PC-3 (cell line): ENCODE measurements around the gene EFCAB12. TPM values are rescaled to one million over a fixed set of nuclear protein-coding genes. Genes with fewer than 3 reads are reported as not detected.

Experiments
- ATAC-seq: fragments of 200-7000 bp; cut with Tn5 transposase; 2 replicates; pipeline ENCODE4 v1.9.1; 2020; ENCODE audit warnings: mild to moderate bottlenecking, moderate library complexity
- BruUV-seq: library from RNA; stranded (reverse); fragments of 400-500 nt; replicated peaks from 2 replicates; lab custom pipeline; 2021; lab: Mats Ljungman, UMichigan
- CTCF ChIA-PET: fragments of 300-600 bp; sonication (Branson Sonifier 250); formaldehyde crosslinking; loops from one replicate; lab custom pipeline; 2022; ENCODE audit warnings: antibody characterized with exemption; lab: Charles Lee
- POLR2A ChIA-PET: fragments of 300-600 bp; sonication (Branson Sonifier 250); formaldehyde crosslinking; loops from one replicate; lab custom pipeline; 2022; ENCODE audit warnings: antibody characterized with exemption; ENCODE audit not compliant: unreplicated experiment; lab: Charles Lee
- DNase-seq: peaks from one replicate; pipeline ENCODE4 v3.0.0-alpha.2; 2015
- H2AFZ ChIP-seq: fragments of 300-600 bp; sonication (generic); 2 replicates; pipeline ENCODE4 v1.6.0; 2016; ENCODE audit warnings: antibody characterized with exemption, low read length
- H3F3A ChIP-seq: fragments of 300-600 bp; sonication (generic); one replicate; pipeline ENCODE4 v1.6.0; 2017; ENCODE audit warnings: antibody characterized with exemption, low read length, control low read depth, mild to moderate bottlenecking; ENCODE audit not compliant: unreplicated experiment
- H3K27ac ChIP-seq: fragments of 300-600 bp; sonication (generic); 2 replicates; pipeline ENCODE4 v1.5.1; 2016; ENCODE audit warnings: mild to moderate bottlenecking, low read length
- H3K27me3 ChIP-seq: fragments of 300-600 bp; sonication (generic); 2 replicates; pipeline ENCODE4 v1.6.1; 2016; ENCODE audit warnings: low read length, mixed read lengths
- H3K36me3 ChIP-seq: fragments of 300-600 bp; sonication (generic); 2 replicates; pipeline ENCODE4 v1.6.1; 2016; ENCODE audit warnings: low read depth, mixed run types, low read length, mixed read lengths
- H3K4me1 ChIP-seq: fragments of 300-600 bp; sonication (generic); 2 replicates; pipeline ENCODE4 v1.5.1; 2016; ENCODE audit warnings: low read length; ENCODE audit not compliant: insufficient read depth
- H3K4me2 ChIP-seq: fragments of 300-600 bp; sonication (generic); 2 replicates; pipeline ENCODE4 v1.6.0; 2016; ENCODE audit warnings: low read length
- H3K4me3 ChIP-seq: fragments of 300-600 bp; sonication (generic); 2 replicates; pipeline ENCODE4 v1.5.1; 2016; ENCODE audit warnings: mild to moderate bottlenecking, low read length, mixed read lengths
- H3K79me2 ChIP-seq: fragments of 300-600 bp; sonication (generic); 2 replicates; pipeline ENCODE4 v1.6.1; 2017; ENCODE audit warnings: low read length, mixed read lengths
- H3K9ac ChIP-seq: fragments of 300-600 bp; sonication (generic); 2 replicates; pipeline ENCODE4 v1.6.0; 2016; ENCODE audit warnings: mild to moderate bottlenecking, low read length
- H3K9me2 ChIP-seq: fragments of 300-600 bp; sonication (generic); replicated peaks from 2 replicates; pipeline ENCODE4 v1.6.1; 2016; ENCODE audit warnings: mixed run types, low read length, mixed read lengths
- H3K9me3 ChIP-seq: fragments of 300-600 bp; sonication (generic); 2 replicates; pipeline ENCODE4 v1.6.1; 2016; ENCODE audit warnings: low read length, mixed read lengths
- H4K20me1 ChIP-seq: fragments of 300-600 bp; sonication (generic); 2 replicates; pipeline ENCODE4 v1.6.1; 2016; ENCODE audit warnings: low read length, mixed read lengths
- CTCF ChIP-seq: fragments of 300-600 bp; sonication (generic); conservative IDR thresholded peaks from 2 replicates; pipeline ENCODE4 v1.5.1; 2017; ENCODE audit warnings: antibody characterized with exemption, low read depth, mild to moderate bottlenecking, low read length
- EZH2 ChIP-seq: fragments of 300-600 bp; sonication (generic); IDR thresholded peaks from one replicate; pipeline ENCODE4 v1.6.1; 2017; ENCODE audit warnings: antibody characterized with exemption, mild to moderate bottlenecking, low read length; ENCODE audit not compliant: unreplicated experiment
- EZH2phosphoT487 ChIP-seq: fragments of 300-600 bp; sonication (generic); IDR thresholded peaks from 2 replicates; pipeline ENCODE4 v1.6.1; 2018; ENCODE audit warnings: mild to moderate bottlenecking, antibody characterized with exemption, low read length, borderline replicate concordance
- intact Hi-C: fragments of 100-400 bp; cut with micrococcal nuclease; formaldehyde crosslinking; loops from 2 replicates; pipeline ENCODE4 v1.9.0; 2023
- total RNA-seq: library from RNA; depleted of rRNA; stranded (reverse); fragments of >200 nt; gene quantifications from 2 replicates; pipeline ENCODE4 v1.2.3, GENCODE V29; 2014

The EFCAB12 gene
- total RNA-seq, 1 experiment from 2014 or later, result 0.04 TPM

GRCh38 chr3:129432671-129433070, 4.2 kb upstream of the EFCAB12 start:
- TF ChIP-seq EZH2phosphoT487 (no peak), EZH2 (no peak), CTCF (no peak)
- no peak overlapping the region for H2AFZ ChIP-seq
- no peaks in the 10 kb centered on the region for H3F3A ChIP-seq
- ChIA-PET POLR2A (no interaction called here), CTCF (no interaction called here)
- H3K27ac ChIP-seq, result no peak overlapping the region
- H3K9ac ChIP-seq, result no peak overlapping the region
- intact Hi-C loops, result no loop called here
- no peaks in the 10 kb centered on the region for H3K9me2 ChIP-seq
- ATAC-seq, result no peak
- DNase-seq, result no peak
- H3K79me2 ChIP-seq, result peaks cover 7% of the 10 kb centered on the region
- no TSS peak for BruUV-seq
- no peaks in the 10 kb centered on the region for H3K27me3 ChIP-seq
- 0 out of 2 replicates have a peak, but pooled peaks cover 7% of the 10 kb centered on the region for H3K4me1 ChIP-seq
- H3K9me3 ChIP-seq, result no peaks in the 10 kb centered on the region
- H4K20me1 ChIP-seq, result no peaks in the 10 kb centered on the region
- H3K4me3 ChIP-seq, result no peak overlapping the region
- peaks cover 33% of the 10 kb centered on the region; the same call in 1 of the 2 replicates for H3K36me3 ChIP-seq
- H3K4me2 ChIP-seq, result no peak overlapping the region

- Histone ChIP-seq H3K9me3 (no peaks in the 10 kb centered on the region), H3K79me2 (0 out of 2 replicates have a peak, but pooled peaks cover 3% of the 10 kb centered on the region), H2AFZ (no peak overlapping the region), H3K9me2 (no peaks in the 10 kb centered on the region), H3F3A (no peaks in the 10 kb centered on the region), H3K27ac (no peak overlapping the region), H3K27me3 (no peaks in the 10 kb centered on the region), H3K4me3 (no peak overlapping the region), H4K20me1 (no peaks in the 10 kb centered on the region), H3K4me2 (no peak overlapping the region), H3K4me1 (0 out of 2 replicates have a peak, but pooled peaks cover 7% of the 10 kb centered on the region), H3K36me3 (peaks cover 33% of the 10 kb centered on the region; the same call in 1 of the 2 replicates), H3K9ac (no peak overlapping the region)
- BruUV-seq, result no TSS peak
- intact Hi-C loops, result no loop called here
- DNase-seq (no peak), ATAC-seq (no peak)
- TF ChIP-seq EZH2phosphoT487 (no peak), EZH2 (no peak), CTCF (no peak)
- ChIA-PET POLR2A (no interaction called here), CTCF (no interaction called here)
Measured at GRCh38 chr3:129432036-129432435, 3.6 kb upstream of the EFCAB12 start.

- Histone ChIP-seq H3K4me2 (no peak overlapping the region), H3K9ac (no peak overlapping the region), H3K27me3 (no peaks in the 10 kb centered on the region), H3K79me2 (no peaks in the 10 kb centered on the region), H3F3A (no peaks in the 10 kb centered on the region), H3K27ac (no peak overlapping the region), H2AFZ (no peak overlapping the region), H3K4me3 (no peak overlapping the region), H3K9me3 (no peaks in the 10 kb centered on the region), H3K4me1 (peaks cover 8% of the 10 kb centered on the region; the same call in 1 of the 2 replicates), H3K9me2 (no peaks in the 10 kb centered on the region), H4K20me1 (no peaks in the 10 kb centered on the region), H3K36me3 (peaks cover 30% of the 10 kb centered on the region; the same call in 1 of the 2 replicates)
- DNase-seq (no peak), ATAC-seq (no peak)
- no peak for TF ChIP-seq EZH2
- TF ChIP-seq CTCF, result no peak
- TF ChIP-seq EZH2phosphoT487, result no peak
- intact Hi-C loops, result no loop called here
- BruUV-seq, result no TSS peak
- ChIA-PET CTCF (no interaction called here), POLR2A (no interaction called here)
Measured at GRCh38 chr3:129429602-129430001, 1.2 kb upstream of the EFCAB12 start.
